K562 (cell line): Measurements from ENCODE around the gene SLCO2B1. TPM values are rescaled to one million over a fixed set of nuclear protein-coding genes. Genes with fewer than 3 reads are reported as not detected.

Experiments used
- MAFF ChIP-seq: IDR thresholded peaks from 2 replicates; pipeline ENCODE4 v1.6.1; 2012; ENCODE audit warnings: low read length, improper control_type of control experiment
- MAFG ChIP-seq: fragments of 450-650 bp; conservative IDR thresholded peaks from 2 replicates; pipeline ENCODE4 v1.6.1; 2016; ENCODE audit warnings: missing genetic modification characterization, missing compliant biosample characterization
- MGA ChIP-seq: fragments of 450-650 bp; IDR thresholded peaks from 2 replicates; pipeline ENCODE4 v1.6.1; 2016; ENCODE audit warnings: mild to moderate bottlenecking, moderate library complexity
- NELFE ChIP-seq: IDR thresholded peaks from 2 replicates; pipeline ENCODE4 v1.6.1; 2011; ENCODE audit warnings: mild to moderate bottlenecking; ENCODE audit not compliant: insufficient read depth, insufficient read length
- POLR2AphosphoS2 ChIP-seq: IDR thresholded peaks from 2 replicates; pipeline ENCODE4 v1.6.1; 2012; ENCODE audit warnings: low read length, improper control_type of control experiment
- SNIP1 ChIP-seq: fragments of 450-650 bp; IDR thresholded peaks from 2 replicates; pipeline ENCODE4 v1.7.1; 2017; ENCODE audit warnings: low read depth, mild to moderate bottlenecking
- TBP ChIP-seq: optimal IDR thresholded peaks from 2 replicates; pipeline ENCODE3; 2011; ENCODE audit warnings: low read depth, low read length, improper control_type of control experiment
- ZNF77 ChIP-seq: fragments of 250-450 bp; sonication (Bioruptor Pico); IDR thresholded peaks from 2 replicates; pipeline ENCODE4 v1.5.0; 2020
- ZSCAN32 ChIP-seq: fragments of 450-650 bp; formaldehyde crosslinking; IDR thresholded peaks from 2 replicates; pipeline ENCODE4 v1.4.0; 2020; ENCODE audit warnings: mild to moderate bottlenecking, moderate library complexity
- polyA plus RNA-seq, 8 experiments: library from polyadenylated mRNA; depleted of rRNA in 4 of 8; stranded (reverse) in 5 of 8; unstranded in 3 of 8; fragments of >200 nt; fragmentation: Nextera tagmentation in 2 of 8; fragmentation: Illumina TruSeq in 1 of 8; extraction: Ambion mirVana in 2 of 8; extraction: Trizol in 1 of 8; gene quantifications; 2 replicates each; pipeline versions ENCODE4 v1.2.1 to v1.2.3, GENCODE V29; 2011 to 2014; ENCODE audit warnings: inconsistent platforms in 1 of 8, missing spikeins in 1 of 8
- total RNA-seq, 7 experiments: library from RNA; depleted of rRNA in 6 of 7; stranded (reverse); fragments of >200 nt in 6 of 7; fragmentation: Illumina TruSeq in 2 of 7; extraction: Trizol in 2 of 7; gene quantifications; 2 replicates each; pipeline versions ENCODE4 v1.2.1 to v1.2.3, GENCODE V29; 2011 to 2021; ENCODE audit warnings: low replicate concordance in 1 of 7
- TF ChIP-seq, protein P1 (sequence below): fragments of 250-450 bp; sonication (Bioruptor Pico); IDR thresholded peaks from 2 replicates; pipeline ENCODE4 v1.8.0; 2022; ENCODE audit warnings: inconsistent platforms, mild to moderate bottlenecking, moderate library complexity, borderline replicate concordance
- TF ChIP-seq, protein P2 (sequence below), 2 experiments: fragments of 450-650 bp; IDR thresholded peaks; 2 replicates each; pipeline ENCODE4 v1.6.1; 2018; ENCODE audit warnings: mild to moderate bottlenecking in 2 of 2, low read depth in 1 of 2; ENCODE audit not compliant: partially characterized antibody in 2 of 2

The SLCO2B1 gene
- total and polyA plus RNA-seq, 9 of the 15 experiments (the other 6 are each of a cell fraction or from before 2014, with no cell fraction given) = 0.70 to 14.7 (median 7.6) TPM

- TF ChIP-seq NELFE (no peak), ZSCAN32 (CRISPR knock-in tag) (no peak), TBP (no peak), MAFF (peak; percentile 31; the same call in 1 of the 2 replicates), MGA (peak; percentile 57), ZNF77 (no peak), SNIP1 (no peak), POLR2AphosphoS2 (no peak), MAFG (tag) (peak; percentile 19; the same call in 1 of the 2 replicates)
- TF ChIP-seq, protein P1, sequence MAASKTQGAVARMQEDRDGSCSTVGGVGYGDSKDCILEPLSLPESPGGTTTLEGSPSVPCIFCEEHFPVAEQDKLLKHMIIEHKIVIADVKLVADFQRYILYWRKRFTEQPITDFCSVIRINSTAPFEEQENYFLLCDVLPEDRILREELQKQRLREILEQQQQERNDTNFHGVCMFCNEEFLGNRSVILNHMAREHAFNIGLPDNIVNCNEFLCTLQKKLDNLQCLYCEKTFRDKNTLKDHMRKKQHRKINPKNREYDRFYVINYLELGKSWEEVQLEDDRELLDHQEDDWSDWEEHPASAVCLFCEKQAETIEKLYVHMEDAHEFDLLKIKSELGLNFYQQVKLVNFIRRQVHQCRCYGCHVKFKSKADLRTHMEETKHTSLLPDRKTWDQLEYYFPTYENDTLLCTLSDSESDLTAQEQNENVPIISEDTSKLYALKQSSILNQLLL (CRISPR knock-in tag) = no peak
- TF ChIP-seq, protein P2, sequence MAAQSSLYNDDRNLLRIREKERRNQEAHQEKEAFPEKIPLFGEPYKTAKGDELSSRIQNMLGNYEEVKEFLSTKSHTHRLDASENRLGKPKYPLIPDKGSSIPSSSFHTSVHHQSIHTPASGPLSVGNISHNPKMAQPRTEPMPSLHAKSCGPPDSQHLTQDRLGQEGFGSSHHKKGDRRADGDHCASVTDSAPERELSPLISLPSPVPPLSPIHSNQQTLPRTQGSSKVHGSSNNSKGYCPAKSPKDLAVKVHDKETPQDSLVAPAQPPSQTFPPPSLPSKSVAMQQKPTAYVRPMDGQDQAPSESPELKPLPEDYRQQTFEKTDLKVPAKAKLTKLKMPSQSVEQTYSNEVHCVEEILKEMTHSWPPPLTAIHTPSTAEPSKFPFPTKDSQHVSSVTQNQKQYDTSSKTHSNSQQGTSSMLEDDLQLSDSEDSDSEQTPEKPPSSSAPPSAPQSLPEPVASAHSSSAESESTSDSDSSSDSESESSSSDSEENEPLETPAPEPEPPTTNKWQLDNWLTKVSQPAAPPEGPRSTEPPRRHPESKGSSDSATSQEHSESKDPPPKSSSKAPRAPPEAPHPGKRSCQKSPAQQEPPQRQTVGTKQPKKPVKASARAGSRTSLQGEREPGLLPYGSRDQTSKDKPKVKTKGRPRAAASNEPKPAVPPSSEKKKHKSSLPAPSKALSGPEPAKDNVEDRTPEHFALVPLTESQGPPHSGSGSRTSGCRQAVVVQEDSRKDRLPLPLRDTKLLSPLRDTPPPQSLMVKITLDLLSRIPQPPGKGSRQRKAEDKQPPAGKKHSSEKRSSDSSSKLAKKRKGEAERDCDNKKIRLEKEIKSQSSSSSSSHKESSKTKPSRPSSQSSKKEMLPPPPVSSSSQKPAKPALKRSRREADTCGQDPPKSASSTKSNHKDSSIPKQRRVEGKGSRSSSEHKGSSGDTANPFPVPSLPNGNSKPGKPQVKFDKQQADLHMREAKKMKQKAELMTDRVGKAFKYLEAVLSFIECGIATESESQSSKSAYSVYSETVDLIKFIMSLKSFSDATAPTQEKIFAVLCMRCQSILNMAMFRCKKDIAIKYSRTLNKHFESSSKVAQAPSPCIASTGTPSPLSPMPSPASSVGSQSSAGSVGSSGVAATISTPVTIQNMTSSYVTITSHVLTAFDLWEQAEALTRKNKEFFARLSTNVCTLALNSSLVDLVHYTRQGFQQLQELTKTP (IDR thresholded peaks at IDR 0.05; ENCODE audit: low read depth in 1 of 2, partially characterized antibody in 2 of 2) = peak in 1 of 2 experiments; percentile 82
These were observed 47.4 kb upstream of the SLCO2B1 start (continued) for GRCh38 chr11:75103380-75104026.
